Panc1 (cell line): ENCODE results near the gene ARSG.
"Not testable (repeated sequence)": the region's sequence is repeated elsewhere in the genome, so short reads cannot be mapped to it uniquely, and the experiment has no call there.

Source experiments
- CTCF ChIP-seq: fragments of 450-650 bp; IDR thresholded peaks from 2 replicates; pipeline ENCODE4 v1.5.1; 2017; ENCODE audit warnings: mild to moderate bottlenecking
- REST ChIP-seq, 2 experiments: IDR thresholded peaks; 2 replicates each; pipeline ENCODE4 v1.6.1; 2011 to 2012; ENCODE audit warnings: low read depth in 2 of 2, control low read depth in 1 of 2, low read length in 1 of 2, mild to moderate bottlenecking in 1 of 2, moderate library complexity in 1 of 2; ENCODE audit not compliant: insufficient read depth in 1 of 2

- TF ChIP-seq CTCF; REST (IDR thresholded peaks at IDR 0.05; ENCODE audit: insufficient read depth in 1 of 2, low read depth in 2 of 2, low read length in 1 of 2): not testable (repeated sequence)
Observed at GRCh38 chr17:68259648-68259951, 31.7 kb upstream of the ARSG start.
